OCI-LY1 (cell line): Measurements from ENCODE around the gene DTNB.

Experiments
- EZH2 ChIP-seq: fragments of 200-600 bp; sonication (generic), shearing (Covaris generic); IDR thresholded peaks from 2 replicates; pipeline ENCODE4 v1.8.0; 2017; ENCODE audit warnings: borderline replicate concordance, mixed run types, mild to moderate bottlenecking, antibody characterized with exemption, low read length, moderate library complexity, mixed read lengths
- TF ChIP-seq, protein P1 (sequence below): fragments of 200-600 bp; sonication (generic), shearing (Covaris generic); IDR thresholded peaks from 2 replicates; pipeline ENCODE4 v1.5.1; 2017; ENCODE audit warnings: mild to moderate bottlenecking, antibody characterized with exemption, low read length, moderate library complexity, mixed read lengths

DNA sequence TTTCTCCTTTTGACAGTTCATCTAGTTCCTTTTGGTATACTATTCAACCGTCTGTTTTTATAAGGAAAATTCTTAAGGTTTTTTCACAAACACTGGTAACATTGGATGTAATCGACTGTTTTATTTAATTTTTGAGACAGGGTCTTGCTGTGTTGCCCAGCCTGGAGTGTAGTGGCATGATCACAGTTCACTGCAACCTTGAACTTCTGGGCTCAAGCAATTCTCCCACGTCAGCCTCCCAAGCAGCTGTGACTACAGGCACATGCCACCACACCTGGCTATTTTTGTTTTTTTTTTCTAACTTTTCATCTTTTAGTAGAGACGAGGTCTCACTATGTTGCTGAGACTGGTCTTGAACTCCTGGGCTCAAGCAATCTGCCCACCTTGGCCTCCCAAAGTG, 227.3 kb downstream of the DTNB start:
- TF ChIP-seq, protein P1, sequence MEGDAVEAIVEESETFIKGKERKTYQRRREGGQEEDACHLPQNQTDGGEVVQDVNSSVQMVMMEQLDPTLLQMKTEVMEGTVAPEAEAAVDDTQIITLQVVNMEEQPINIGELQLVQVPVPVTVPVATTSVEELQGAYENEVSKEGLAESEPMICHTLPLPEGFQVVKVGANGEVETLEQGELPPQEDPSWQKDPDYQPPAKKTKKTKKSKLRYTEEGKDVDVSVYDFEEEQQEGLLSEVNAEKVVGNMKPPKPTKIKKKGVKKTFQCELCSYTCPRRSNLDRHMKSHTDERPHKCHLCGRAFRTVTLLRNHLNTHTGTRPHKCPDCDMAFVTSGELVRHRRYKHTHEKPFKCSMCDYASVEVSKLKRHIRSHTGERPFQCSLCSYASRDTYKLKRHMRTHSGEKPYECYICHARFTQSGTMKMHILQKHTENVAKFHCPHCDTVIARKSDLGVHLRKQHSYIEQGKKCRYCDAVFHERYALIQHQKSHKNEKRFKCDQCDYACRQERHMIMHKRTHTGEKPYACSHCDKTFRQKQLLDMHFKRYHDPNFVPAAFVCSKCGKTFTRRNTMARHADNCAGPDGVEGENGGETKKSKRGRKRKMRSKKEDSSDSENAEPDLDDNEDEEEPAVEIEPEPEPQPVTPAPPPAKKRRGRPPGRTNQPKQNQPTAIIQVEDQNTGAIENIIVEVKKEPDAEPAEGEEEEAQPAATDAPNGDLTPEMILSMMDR = no peak
- TF ChIP-seq EZH2 = no peak
